ENCODE measurements around the gene BABAM1.
A peak's percentile ranks its signal among the peaks of the same experiment; 100 is the strongest.
"Not testable (repeated sequence)": the region's sequence is repeated elsewhere in the genome, so short reads cannot be mapped to it uniquely, and the experiment has no call there.

BABAM1 gene

DNA sequence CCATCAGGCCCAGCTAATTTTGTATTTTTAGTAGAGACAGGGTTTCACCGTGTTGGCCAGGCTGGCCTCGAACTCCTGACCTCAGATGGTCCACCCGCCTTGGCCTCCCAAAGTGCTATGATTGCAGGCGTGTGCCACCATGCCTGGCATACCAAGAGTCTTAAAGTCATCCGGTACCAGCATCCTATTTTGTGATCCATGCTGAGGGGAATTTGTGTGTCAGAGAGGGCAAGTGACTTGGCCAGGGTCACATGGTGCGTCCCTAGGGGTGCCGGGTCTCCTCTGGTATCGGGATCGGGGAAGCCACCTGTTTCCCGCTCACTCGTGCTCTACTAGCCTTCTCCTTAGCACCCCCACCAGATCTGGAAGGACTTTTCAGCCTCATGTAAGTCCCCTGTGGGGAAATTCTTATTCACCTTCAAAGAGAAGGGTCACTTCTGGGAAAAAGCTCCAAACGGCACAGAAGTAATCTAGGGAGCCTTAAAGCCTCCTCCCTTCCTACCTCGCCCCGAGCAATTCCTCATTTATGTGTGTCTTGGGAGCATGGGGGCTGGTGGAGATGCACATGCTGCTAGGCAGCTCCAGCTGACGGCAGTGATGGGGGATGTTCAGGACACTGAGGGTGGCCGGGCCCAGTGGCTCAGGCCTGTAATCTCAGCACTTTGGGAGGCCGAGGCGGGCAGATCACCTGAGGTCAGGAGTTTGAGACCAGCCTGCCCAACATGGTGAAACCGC, 8.4 kb downstream of the BABAM1 start:
- no peak for DNase-seq

DNA sequence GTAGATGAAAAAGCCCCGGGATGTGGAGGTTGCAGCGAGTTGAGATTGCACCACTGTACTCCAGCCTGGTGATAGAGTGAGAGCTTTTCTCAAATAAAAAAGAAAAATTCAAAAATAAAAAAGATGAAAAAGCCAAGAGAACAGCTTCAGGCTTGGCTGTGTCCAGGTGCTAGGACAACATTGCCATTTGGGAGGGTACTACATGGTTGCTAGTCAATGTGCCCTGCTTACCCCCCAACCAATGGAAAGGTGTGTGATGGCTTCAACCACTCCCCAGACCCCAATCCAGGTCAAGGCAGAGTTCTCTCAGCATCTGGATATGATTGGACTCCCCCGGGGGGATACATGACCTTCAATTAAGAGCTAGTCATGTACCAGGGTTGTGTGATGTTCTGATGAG, 12.2 kb downstream of the BABAM1 start:
- DNase-seq: no peak

GRCh38 chr19:17281391-17282304, 14.4 kb downstream of the BABAM1 start, which contains the start of gene ANKLE1:
Gene ANKLE1 (plus strand): TSS chr19:17281901. CDS start chr19:17281921, 20 bp downstream.
- DNase-seq: peak; percentile 55

DNA sequence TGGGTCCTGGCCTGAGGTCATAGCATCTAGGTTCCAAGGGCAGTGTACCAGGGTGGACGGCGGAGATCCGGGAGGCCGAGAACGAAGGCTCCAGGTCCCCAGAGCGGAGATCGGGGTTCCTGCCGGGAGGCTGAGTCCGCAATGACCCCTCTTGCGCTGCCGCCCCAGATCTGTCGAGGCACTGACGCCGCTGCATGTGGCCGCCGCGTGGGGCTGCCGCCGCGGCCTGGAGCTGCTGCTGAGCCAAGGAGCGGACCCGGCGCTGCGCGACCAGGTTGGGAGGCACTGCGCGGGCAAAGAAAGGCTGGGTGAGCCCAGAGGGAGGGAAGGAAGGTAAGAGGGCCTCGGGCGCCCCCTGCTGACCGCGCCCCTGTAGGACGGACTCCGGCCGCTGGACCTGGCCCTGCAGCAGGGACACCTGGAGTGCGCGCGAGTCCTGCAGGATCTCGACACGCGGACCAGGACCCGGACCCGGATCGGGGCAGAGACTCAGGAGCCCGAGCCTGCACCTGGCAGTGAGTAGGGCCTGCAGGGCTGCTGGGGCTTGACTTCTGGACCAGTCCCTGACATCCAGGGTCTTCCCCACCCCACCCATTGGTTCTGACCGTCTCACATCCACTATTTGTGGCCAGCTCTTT, 15.4 kb downstream of the BABAM1 start:
- peak; percentile 88 for DNase-seq

DNA sequence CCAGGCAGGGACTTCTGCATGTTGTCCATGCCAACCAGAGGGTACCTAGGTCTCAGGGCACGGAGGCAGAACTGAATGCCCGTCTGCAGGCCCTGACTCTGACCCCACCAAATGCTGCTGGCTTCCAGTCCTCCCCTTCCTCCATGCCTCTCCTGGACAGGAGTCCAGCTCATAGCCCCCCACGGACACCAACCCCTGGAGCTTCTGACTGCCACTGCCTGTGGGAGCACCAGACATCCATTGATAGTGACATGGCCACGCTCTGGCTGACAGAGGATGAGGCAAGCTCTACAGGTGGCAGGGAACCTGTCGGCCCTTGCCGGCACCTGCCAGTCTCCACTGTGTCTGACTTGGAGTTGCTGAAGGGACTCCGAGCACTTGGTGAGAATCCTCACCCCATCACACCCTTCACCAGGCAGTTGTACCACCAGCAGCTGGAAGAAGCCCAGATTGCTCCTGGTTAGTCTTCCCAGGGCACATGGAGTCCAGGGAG, 16.3 kb downstream of the BABAM1 start:
- DNase-seq: no peak

GRCh38 chr19:17285415-17286135, 18.3 kb downstream of the BABAM1 start:
- no peak for DNase-seq

DNA sequence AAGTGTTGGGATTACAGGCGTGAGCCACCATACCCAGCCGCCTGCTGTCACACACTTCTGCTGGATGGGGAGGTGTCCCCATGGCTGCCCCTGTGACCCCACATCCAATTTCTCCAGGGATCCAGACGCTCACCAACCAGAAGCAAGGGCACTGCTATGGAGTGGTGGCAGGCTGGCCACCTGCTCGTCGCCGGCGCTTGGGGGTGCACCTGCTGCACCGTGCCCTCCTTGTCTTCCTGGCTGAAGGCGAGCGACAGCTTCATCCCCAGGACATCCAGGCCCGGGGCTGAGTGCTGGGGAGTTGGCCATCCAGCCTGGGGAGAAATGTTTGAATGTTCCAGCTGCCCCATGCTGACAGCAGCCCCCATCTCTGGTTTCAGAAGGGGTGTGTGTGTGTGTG, 19.0 kb downstream of the BABAM1 start:
- DNase-seq: no peak

GRCh38 chr19:17286752-17287151, 19.5 kb downstream of the BABAM1 start:
- no peak for DNase-seq

GRCh38 chr19:17289489-17289888, 22.2 kb downstream of the BABAM1 start:
- DNase-seq: peak; percentile 82

GRCh38 chr19:17292301-17293074, 25.2 kb downstream of the BABAM1 start:
- DNase-seq: peak; percentile 87

DNA sequence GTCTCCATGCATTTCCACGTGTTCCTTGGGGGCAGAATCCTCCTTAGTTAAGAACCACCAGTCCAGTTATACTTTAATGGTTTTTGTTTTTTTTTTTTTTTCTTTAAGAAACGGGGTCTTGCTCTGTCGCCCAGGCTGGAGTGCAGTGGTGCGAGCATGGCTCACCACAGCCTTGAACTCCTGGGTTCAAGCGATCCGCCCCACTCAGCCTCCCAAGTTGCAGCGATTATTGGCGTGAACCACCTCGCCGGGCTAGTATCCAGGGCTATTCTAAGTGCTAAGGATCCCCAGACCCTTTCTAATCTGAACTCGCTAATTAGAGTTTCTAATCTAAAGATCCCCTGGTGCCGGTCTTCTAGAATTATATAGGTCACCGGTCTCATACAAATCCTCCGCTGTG, 26.4 kb downstream of the BABAM1 start:
- no peak for DNase-seq

DNA sequence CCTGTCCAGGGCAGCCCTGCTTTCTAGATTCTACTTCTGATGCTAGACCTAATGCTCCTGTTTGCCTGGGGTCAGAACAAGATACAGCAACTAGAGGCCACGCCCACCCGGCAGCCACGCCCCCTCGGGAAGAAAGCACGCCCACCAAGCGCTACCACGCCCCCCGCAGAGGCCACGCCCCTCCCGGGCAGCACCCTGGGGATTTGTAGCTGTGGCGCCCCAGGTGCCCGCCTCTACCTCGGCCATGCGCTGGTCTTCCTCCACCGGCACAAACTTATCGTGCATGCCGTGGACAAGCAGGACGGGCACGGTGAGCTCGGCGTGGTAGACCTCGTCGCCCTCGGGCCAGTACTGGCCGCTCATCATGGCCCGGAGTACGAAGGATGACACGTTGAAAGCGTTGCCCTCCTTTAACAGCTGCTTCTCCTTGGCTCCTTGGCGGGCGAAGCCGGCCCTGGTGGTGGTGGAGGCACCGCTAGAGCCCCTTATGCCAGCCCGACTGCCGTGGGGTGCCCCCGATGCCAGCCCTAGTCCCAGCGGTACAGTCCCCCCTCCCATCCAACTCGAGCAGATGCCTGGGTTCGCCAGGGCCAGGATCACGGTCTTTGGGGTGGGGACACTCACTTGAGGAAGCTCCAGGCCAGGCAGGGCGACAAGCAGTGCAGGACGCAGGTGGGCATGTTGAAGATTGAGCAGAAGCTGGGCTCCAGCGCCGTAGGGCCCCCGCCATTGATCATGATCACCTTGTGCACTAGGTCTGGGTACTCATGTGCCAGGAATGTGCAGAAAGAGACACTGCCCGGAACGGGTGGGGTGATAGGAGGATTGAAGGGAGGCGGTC, 27.0 kb downstream of the BABAM1 start:
- peak; percentile 83 for DNase-seq

DNA sequence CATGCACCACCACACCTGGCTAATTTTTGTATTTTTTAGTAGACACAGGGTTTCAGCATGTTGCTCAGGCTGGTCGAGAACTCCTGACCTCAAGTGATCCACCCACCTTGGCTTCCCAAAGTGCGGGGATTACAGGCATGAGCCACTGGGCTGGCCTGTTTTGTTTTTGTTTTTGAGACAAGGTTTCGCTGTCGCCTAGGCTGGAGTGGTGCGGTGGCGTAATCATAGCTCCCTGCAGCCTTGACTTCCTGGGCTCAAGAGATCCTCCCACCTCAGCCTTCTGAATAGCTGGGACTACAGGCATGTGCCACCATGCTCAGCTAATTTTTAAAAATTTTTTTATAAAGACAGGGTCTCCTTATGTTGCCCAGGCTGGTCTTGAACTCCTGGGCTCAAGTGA, 28.3 kb downstream of the BABAM1 start:
- not testable (repeated sequence) for DNase-seq

- no peak for DNase-seq
Observed at GRCh38 chr19:17296273-17296672, 29.0 kb downstream of the BABAM1 start.

DNA sequence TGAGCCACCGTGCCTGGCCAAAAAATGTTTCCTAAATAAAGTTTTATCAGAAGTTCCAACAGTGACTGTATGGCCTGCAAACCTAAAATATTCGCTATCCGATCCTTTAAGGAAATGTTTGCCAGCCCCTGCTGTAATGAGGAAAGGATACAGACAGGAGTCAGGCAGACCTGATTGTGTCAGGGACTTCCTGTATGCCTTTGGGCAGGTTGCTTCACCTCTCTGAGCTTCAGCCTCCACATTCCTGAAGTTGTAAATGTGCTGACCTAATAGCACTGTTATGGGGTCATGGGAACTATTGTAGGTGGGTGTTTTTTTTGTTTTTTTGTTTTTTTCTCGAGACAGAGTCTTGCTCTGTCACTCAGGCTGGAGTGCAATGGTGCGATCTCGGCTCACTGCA, 29.7 kb downstream of the BABAM1 start:
- no peak for DNase-seq

- DNase-seq: no peak
Observed at GRCh38 chr19:17300992-17301619, 33.9 kb downstream of the BABAM1 start.

GRCh38 chr19:17302391-17303166, 35.3 kb downstream of the BABAM1 start:
- DNase-seq: no peak

GRCh38 chr19:17303167-17303939, 36.1 kb downstream of the BABAM1 start, which contains the start of gene ABHD8:
Gene ABHD8 (minus strand): TSS chr19:17303425. CDS start chr19:17301616, 1,809 bp downstream.
- DNase-seq: peak; percentile 97

- no peak for DNase-seq
Observed at GRCh38 chr19:17303940-17304267, 36.7 kb downstream of the BABAM1 start.

Data from activated CD4-positive, alpha-beta T cell treated with anti-CD3 and anti-CD28 coated beads for 48 hours (primary cell).